ENCODE data around the gene KIF17. TPM values are rescaled to one million over a fixed set of nuclear protein-coding genes. Genes with fewer than 3 reads are reported as not detected.

The KIF17 gene
- total RNA-seq, 4 donors from 2014 or later, result 0.76 to 5.6 (median 2.1) TPM

GRCh38 chr1:20614131-20614579 lies 103.7 kb downstream of the KIF17 start:
- TF ChIP-seq POLR2AphosphoS5 (IDR thresholded peaks at IDR 0.05) (no peak), EP300 (IDR thresholded peaks at IDR 0.05) (no peak), CTCF (IDR thresholded peaks at IDR 0.05) (no peak), POLR2A (IDR thresholded peaks at IDR 0.05) (no peak)
- DNase-seq (ENCODE audit: low spot score in 2 of 2), result no peak
- peaks cover 19% of the 10 kb centered on the region for H3K4me1 ChIP-seq
- H3K36me3 ChIP-seq, result no peaks in the 10 kb centered on the region
- no peaks in the 10 kb centered on the region for H3K27me3 ChIP-seq
- WGBS, result 64% methylated on average over 3 of the region's 3 CpGs
- H3K27ac ChIP-seq, result peak overlapping the region; percentile 87
- no peaks in the 10 kb centered on the region for H3K9me3 ChIP-seq
- H3K4me3 ChIP-seq, result no peak overlapping the region

Other genes starting within 250 kb of the KIF17 start
- gene CAMK2N1, start 231.8 kb downstream of the KIF17 start, total RNA-seq, result 10 to 100 TPM in 2 of 4 donors, 1 to 10 TPM in 2; 7.0 to 18.1 (median 9.5) TPM
- 10 to 100 TPM; 27.2 to 36.5 (median 28.4) TPM for gene MUL1, start 209.9 kb downstream of the KIF17 start, total RNA-seq
- gene FAM43B, start 165.4 kb downstream of the KIF17 start, total RNA-seq, result under 1 TPM in 2 of 4 donors, not detected in 2; 0.21 to 0.38 TPM
- 10 to 100 TPM; 13.1 to 24.2 (median 15.7) TPM for gene CDA, start 128.9 kb downstream of the KIF17 start, total RNA-seq
- 100 to 1,000 TPM in 2 of 4 donors, 10 to 100 TPM in 2; 91.9 to 116 (median 98.0) TPM for gene PINK1, start 84.5 kb downstream of the KIF17 start, total RNA-seq
- gene DDOST, start 56.6 kb downstream of the KIF17 start, total RNA-seq, result 100 to 1,000 TPM in 3 of 4 donors, 10 to 100 TPM in 1; 75.9 to 143 (median 125) TPM
- 1 to 10 TPM in 1 of 4 donors, under 1 TPM in 1, not detected in 2; 0.23 to 1.2 TPM for gene SH2D5, start 14.7 kb upstream of the KIF17 start, total RNA-seq
- gene HP1BP3, start 69.3 kb upstream of the KIF17 start, total RNA-seq, result 100 to 1,000 TPM; 153 to 294 (median 168) TPM

All from suprapubic skin (tissue), 4 donors.